ENCODE data around the gene ROBO3. TPM values are rescaled to one million over a fixed set of nuclear protein-coding genes. Genes with fewer than 3 reads are reported as not detected.

Gene ROBO3
- total and polyA plus RNA-seq, 2 donors (not counting 1 experiment from before 2014, with no cell fraction given): 1.0 to 7.4 TPM

DNA sequence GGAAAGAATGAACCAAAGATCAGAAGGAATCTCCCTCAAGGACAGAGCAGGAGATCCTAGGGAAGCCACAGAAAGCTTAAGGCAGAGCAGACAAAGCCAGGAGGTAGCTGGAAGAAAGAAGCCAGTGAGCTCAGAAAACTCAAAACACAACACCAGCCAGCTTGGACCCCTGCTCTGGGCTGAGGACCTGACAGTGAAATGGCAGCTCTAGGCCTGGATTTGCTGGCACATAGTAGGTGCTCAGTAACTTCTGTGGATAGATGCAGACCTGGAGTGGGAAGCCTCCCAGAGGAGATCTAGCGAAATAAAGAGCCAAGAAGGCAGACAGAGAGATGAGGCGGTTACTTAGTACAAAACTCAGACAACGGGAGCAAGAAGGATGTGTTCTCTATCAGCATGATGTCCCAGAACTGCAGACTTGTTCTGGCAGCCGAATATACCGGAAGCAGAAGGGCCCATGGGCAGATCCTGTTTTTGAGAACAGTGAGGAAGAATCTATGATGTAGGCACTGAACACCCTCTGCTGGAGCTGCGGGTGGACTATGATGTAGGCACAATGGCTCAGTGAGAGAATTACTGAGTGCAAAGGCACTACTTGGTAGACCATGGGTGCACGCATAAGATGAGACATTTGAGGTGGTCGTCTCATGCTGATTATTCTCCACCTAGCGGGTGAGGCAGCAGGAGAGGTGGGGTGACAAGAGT is 27.7 kb downstream of the ROBO3 start:
- no peak overlapping the region for H3K27ac ChIP-seq (ENCODE audit: low read length in 2 of 2)
- H4K20me1 ChIP-seq (ENCODE audit: control insufficient read depth, insufficient read depth, low read length, poor library complexity, severe bottlenecking): no peaks in the 10 kb centered on the region
- no peaks in the 10 kb centered on the region for H3K9me3 ChIP-seq (ENCODE audit: control extremely low read depth in 1 of 3, control insufficient read depth in 2 of 3, insufficient read depth in 1 of 3, low read length in 2 of 3)
- 46% methylated on average over 8 of the region's 9 CpGs for WGBS (ENCODE audit: insufficient coverage)
- no peak overlapping the region for H3K4me3 ChIP-seq (ENCODE audit: control extremely low read depth in 1 of 5, extremely low read depth in 1 of 5, insufficient read depth in 1 of 5, low read depth in 2 of 5, low read length in 4 of 5)
- H3K4me2 ChIP-seq (replicated peaks; ENCODE audit: low read depth, low read length, poor library complexity, severe bottlenecking): no peak overlapping the region
- H3K79me2 ChIP-seq (ENCODE audit: control insufficient read depth, insufficient read depth, low read length): no peaks in the 10 kb centered on the region
- intact Hi-C loops (cut with micrococcal nuclease): no loop called here
- DNase-seq (no peak), ATAC-seq (ENCODE audit: low read depth) (no peak)
- no peaks in the 10 kb centered on the region for H3K36me3 ChIP-seq (replicated peaks in 1 of 2; ENCODE audit: control extremely low read depth in 1 of 2, control insufficient read depth in 1 of 2, extremely low read depth in 1 of 2, insufficient read depth in 2 of 2, low read length in 1 of 2)
- POLR2A ChIA-PET: no interaction called here
- TF ChIP-seq EZH2 (IDR thresholded peaks at IDR 0.05; ENCODE audit: borderline replicate concordance, insufficient read depth, low read depth, low read length, poor library complexity, severe bottlenecking): no peak
- TF ChIP-seq, protein P1, sequence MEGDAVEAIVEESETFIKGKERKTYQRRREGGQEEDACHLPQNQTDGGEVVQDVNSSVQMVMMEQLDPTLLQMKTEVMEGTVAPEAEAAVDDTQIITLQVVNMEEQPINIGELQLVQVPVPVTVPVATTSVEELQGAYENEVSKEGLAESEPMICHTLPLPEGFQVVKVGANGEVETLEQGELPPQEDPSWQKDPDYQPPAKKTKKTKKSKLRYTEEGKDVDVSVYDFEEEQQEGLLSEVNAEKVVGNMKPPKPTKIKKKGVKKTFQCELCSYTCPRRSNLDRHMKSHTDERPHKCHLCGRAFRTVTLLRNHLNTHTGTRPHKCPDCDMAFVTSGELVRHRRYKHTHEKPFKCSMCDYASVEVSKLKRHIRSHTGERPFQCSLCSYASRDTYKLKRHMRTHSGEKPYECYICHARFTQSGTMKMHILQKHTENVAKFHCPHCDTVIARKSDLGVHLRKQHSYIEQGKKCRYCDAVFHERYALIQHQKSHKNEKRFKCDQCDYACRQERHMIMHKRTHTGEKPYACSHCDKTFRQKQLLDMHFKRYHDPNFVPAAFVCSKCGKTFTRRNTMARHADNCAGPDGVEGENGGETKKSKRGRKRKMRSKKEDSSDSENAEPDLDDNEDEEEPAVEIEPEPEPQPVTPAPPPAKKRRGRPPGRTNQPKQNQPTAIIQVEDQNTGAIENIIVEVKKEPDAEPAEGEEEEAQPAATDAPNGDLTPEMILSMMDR (IDR thresholded peaks at IDR 0.05): no peak
- no peak overlapping the region for H3K27ac Mint-ChIP-seq
- H3K9me3 Mint-ChIP-seq (ENCODE audit: insufficient read depth): no peaks in the 10 kb centered on the region
- peaks cover 0 to 6% (median 1%) of the 10 kb centered on the region in 4 experiments for H3K27me3 ChIP-seq (replicated peaks in 1 of 4; ENCODE audit: control extremely low read depth in 1 of 4, control insufficient read depth in 3 of 4, insufficient read depth in 4 of 4, low read length in 3 of 4)
- H3K4me1 ChIP-seq (ENCODE audit: control insufficient read depth in 2 of 2, insufficient read depth in 2 of 2, low read length in 2 of 2): no peaks in the 10 kb centered on the region
- H3K4me3 Mint-ChIP-seq: no peak overlapping the region
- no peak overlapping the region for H2AFZ ChIP-seq (ENCODE audit: insufficient read depth, low read depth, low read length, poor library complexity, severe bottlenecking)
- CTCF ChIA-PET: interaction anchor here (1.8 kb wide), 1 partner anchor 17 kb away, joined by 7 read pairs; no protein-coding TSS in a partner anchor
- no peak overlapping the region for H3K9ac ChIP-seq (ENCODE audit: low read length)
- H3K4me1 Mint-ChIP-seq: no peaks in the 10 kb centered on the region
- H3K27me3 Mint-ChIP-seq: peaks cover 39% of the 10 kb centered on the region

DNA sequence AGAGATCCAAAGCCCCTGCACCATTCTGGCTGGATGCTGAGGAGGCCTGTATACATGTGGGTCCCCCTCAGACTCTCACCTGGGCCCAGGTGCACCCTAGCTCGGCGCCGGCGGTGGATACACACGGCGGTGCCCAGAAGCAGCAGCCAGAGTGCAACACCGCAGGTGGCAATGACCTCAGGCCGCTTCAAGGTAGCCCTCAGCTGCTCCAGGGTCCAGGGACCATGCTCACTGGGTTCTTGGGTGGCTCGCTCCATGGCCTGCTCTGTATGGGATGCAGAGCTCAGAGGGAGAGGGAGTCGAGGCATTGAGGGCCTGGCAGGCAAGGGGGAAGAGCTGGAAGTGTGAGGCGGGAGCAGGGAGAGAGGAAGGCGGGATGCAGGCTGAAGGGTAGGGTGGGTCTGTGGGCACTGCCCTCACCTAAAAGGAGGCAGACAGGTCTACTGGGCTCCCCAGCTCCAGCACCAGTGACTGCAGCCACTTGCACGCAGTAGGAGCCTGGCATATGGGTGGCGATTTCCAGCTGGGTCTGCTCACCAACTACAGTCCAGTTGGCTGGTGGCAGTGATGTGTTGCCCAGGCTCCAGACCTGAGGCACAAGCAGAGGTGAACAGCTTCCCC is 28.7 kb downstream of the ROBO3 start:
- Histone ChIP-seq H3K9ac (ENCODE audit: low read length) (no peak overlapping the region), H2AFZ (ENCODE audit: insufficient read depth, low read depth, low read length, poor library complexity, severe bottlenecking) (no peak overlapping the region), H3K27ac (ENCODE audit: low read length in 2 of 2) (no peak overlapping the region), H3K79me2 (ENCODE audit: control insufficient read depth, insufficient read depth, low read length) (no peaks in the 10 kb centered on the region), H3K27me3 (replicated peaks in 1 of 4; ENCODE audit: control extremely low read depth in 1 of 4, control insufficient read depth in 3 of 4, insufficient read depth in 4 of 4, low read length in 3 of 4) (peaks cover 0 to 6% (median 0%) of the 10 kb centered on the region in 4 experiments), H3K36me3 (replicated peaks in 1 of 2; ENCODE audit: control extremely low read depth in 1 of 2, control insufficient read depth in 1 of 2, extremely low read depth in 1 of 2, insufficient read depth in 2 of 2, low read length in 1 of 2) (no peaks in the 10 kb centered on the region), H3K4me3 (ENCODE audit: control extremely low read depth in 1 of 5, extremely low read depth in 1 of 5, insufficient read depth in 1 of 5, low read depth in 2 of 5, low read length in 4 of 5) (no peak overlapping the region), H3K4me2 (replicated peaks; ENCODE audit: low read depth, low read length, poor library complexity, severe bottlenecking) (no peak overlapping the region), H3K4me1 (ENCODE audit: control insufficient read depth in 2 of 2, insufficient read depth in 2 of 2, low read length in 2 of 2) (no peaks in the 10 kb centered on the region), H3K9me3 (ENCODE audit: control extremely low read depth in 1 of 3, control insufficient read depth in 2 of 3, insufficient read depth in 1 of 3, low read length in 2 of 3) (no peaks in the 10 kb centered on the region), H4K20me1 (ENCODE audit: control insufficient read depth, insufficient read depth, low read length, poor library complexity, severe bottlenecking) (no peaks in the 10 kb centered on the region)
- no peak overlapping the region for H3K4me3 Mint-ChIP-seq
- no peaks in the 10 kb centered on the region for H3K9me3 Mint-ChIP-seq (ENCODE audit: insufficient read depth)
- TF ChIP-seq EZH2 (IDR thresholded peaks at IDR 0.05; ENCODE audit: borderline replicate concordance, insufficient read depth, low read depth, low read length, poor library complexity, severe bottlenecking): no peak
- TF ChIP-seq, protein P1 (IDR thresholded peaks at IDR 0.05): no peak
- DNase-seq (no peak), ATAC-seq (ENCODE audit: low read depth) (no peak)
- POLR2A ChIA-PET: no interaction called here
- no peaks in the 10 kb centered on the region for H3K4me1 Mint-ChIP-seq
- peaks cover 35% of the 10 kb centered on the region for H3K27me3 Mint-ChIP-seq
- H3K27ac Mint-ChIP-seq: no peak overlapping the region
- WGBS (ENCODE audit: insufficient coverage): 89% methylated on average over 12 of the region's 14 CpGs
- intact Hi-C loops (cut with micrococcal nuclease): no loop called here
- CTCF ChIA-PET: no interaction called here
